ENCODE data around the gene MOGAT2. TPM values are rescaled to one million over a fixed set of nuclear protein-coding genes. Genes with fewer than 3 reads are reported as not detected.

The MOGAT2 gene
- total RNA-seq, 1 experiment from 2014 or later = 0.12 TPM

DNA sequence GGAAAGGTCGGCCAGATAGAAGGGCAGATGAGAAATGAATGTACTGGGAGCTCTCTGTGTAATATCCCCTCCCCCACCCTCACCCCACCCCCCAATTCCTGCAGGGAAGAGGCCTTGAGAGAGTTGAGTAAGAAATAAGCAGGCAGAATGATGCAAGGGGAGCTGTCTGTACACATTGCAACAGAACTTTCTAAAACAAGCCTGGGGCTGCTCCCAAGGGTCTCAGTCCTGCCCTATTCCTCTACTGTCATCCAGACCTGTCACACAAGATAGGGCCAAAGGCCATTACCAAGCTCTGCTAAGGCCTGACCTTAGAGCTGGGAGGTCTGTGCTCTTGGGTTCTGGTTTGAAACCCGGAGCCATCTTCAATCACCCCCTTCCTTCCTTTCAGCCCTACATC lies 45.2 kb downstream of the MOGAT2 start:
- ChIA-PET POLR2A (no interaction called here), RAD21 (ENCODE audit: low non-redundant PET in 1 of 2, low total read pairs in 2 of 2, uncharacterized antibody in 2 of 2, unreplicated experiment in 2 of 2) (no interaction called here), CTCF (interaction anchor here (1.2 kb wide), 1 partner anchor 57 kb away, joined by 3 read pairs; no protein-coding TSS in a partner anchor)
- BruUV-seq (replicated peaks) = no TSS peak
- Histone ChIP-seq H3K4me2 (ENCODE audit: low read length) (no peak overlapping the region), H3K9ac (ENCODE audit: low read length) (no peak overlapping the region), H4K20me1 (ENCODE audit: insufficient read depth) (no peaks in the 10 kb centered on the region), H2AFZ (ENCODE audit: low read depth, low read length, poor library complexity, severe bottlenecking) (no peak overlapping the region), H3K9me3 (ENCODE audit: control insufficient read depth in 1 of 2, insufficient read depth in 1 of 2, low read depth in 1 of 2, low read length in 2 of 2) (no peaks in the 10 kb centered on the region), H3K79me2 (ENCODE audit: insufficient read depth, low read length) (no peaks in the 10 kb centered on the region), H3K4me1 (ENCODE audit: control insufficient read depth in 1 of 2, insufficient read depth in 2 of 2, low read length in 2 of 2) (peaks cover 2% of the 10 kb centered on the region in 2 experiments; a peak in 3 of 4 replicates), H3K9me2 (ENCODE audit: insufficient read depth) (no peaks in the 10 kb centered on the region), H3K27ac (ENCODE audit: low read depth, low read length) (no peak overlapping the region), H3K27me3 (ENCODE audit: insufficient read depth, low read length) (no peaks in the 10 kb centered on the region), H3K4me3 (replicated peaks in 1 of 2; ENCODE audit: low read depth in 1 of 2, low read length in 2 of 2) (no peak overlapping the region), H3K36me3 (ENCODE audit: control insufficient read depth in 1 of 2, insufficient read depth in 2 of 2, low read length in 2 of 2) (no peaks in the 10 kb centered on the region)
- DNase-seq (ENCODE audit: low read depth, low spot score) (no peak), ATAC-seq (no peak)
- TF ChIP-seq ZBTB33 (IDR thresholded peaks at IDR 0.05; ENCODE audit: extremely low read depth, insufficient replicate concordance, low read length) (no peak), SIN3A (IDR thresholded peaks at IDR 0.05; ENCODE audit: low read depth) (no peak), POLR2AphosphoS5 (IDR thresholded peaks at IDR 0.05; ENCODE audit: low read depth, low read length) (no peak), CTCF (IDR thresholded peaks at IDR 0.05 in 2 of 3, conservative IDR thresholded peaks at IDR 0.05 in 1 of 3; ENCODE audit: borderline replicate concordance in 1 of 3, insufficient read depth in 1 of 3, low read depth in 2 of 3, low read length in 2 of 3) (no peak)
- intact Hi-C loops (cut with micrococcal nuclease) = no loop called here

- H3K9me3 ChIP-seq (ENCODE audit: control insufficient read depth in 1 of 2, insufficient read depth in 1 of 2, low read depth in 1 of 2, low read length in 2 of 2) = no peaks in the 10 kb centered on the region
- DNase-seq (ENCODE audit: low read depth, low spot score) = no peak
- no peaks in the 10 kb centered on the region for H3K36me3 ChIP-seq (ENCODE audit: control insufficient read depth in 1 of 2, insufficient read depth in 2 of 2, low read length in 2 of 2)
- CTCF ChIA-PET = no interaction called here
- intact Hi-C loops (cut with micrococcal nuclease) = no loop called here
- peaks cover 5 to 11% of the 10 kb centered on the region in 2 experiments for H3K4me1 ChIP-seq (ENCODE audit: control insufficient read depth in 1 of 2, insufficient read depth in 2 of 2, low read length in 2 of 2)
- no peaks in the 10 kb centered on the region; the same call in 1 of the 2 replicates for H3K27me3 ChIP-seq (ENCODE audit: insufficient read depth, low read length)
- RAD21 ChIA-PET (ENCODE audit: low non-redundant PET in 1 of 2, low total read pairs in 2 of 2, uncharacterized antibody in 2 of 2, unreplicated experiment in 2 of 2) = no interaction called here
- no peak overlapping the region for H3K27ac ChIP-seq (ENCODE audit: low read depth, low read length)
- H3K9ac ChIP-seq (ENCODE audit: low read length) = no peak overlapping the region
- no peaks in the 10 kb centered on the region for H3K79me2 ChIP-seq (ENCODE audit: insufficient read depth, low read length)
- POLR2A ChIA-PET = no interaction called here
- ATAC-seq = no peak
- H2AFZ ChIP-seq (ENCODE audit: low read depth, low read length, poor library complexity, severe bottlenecking) = no peak overlapping the region
- BruUV-seq (replicated peaks) = no TSS peak
- no peak overlapping the region for H3K4me2 ChIP-seq (ENCODE audit: low read length)
- no peak overlapping the region for H3K4me3 ChIP-seq (replicated peaks in 1 of 2; ENCODE audit: low read depth in 1 of 2, low read length in 2 of 2)
- no peaks in the 10 kb centered on the region for H4K20me1 ChIP-seq (ENCODE audit: insufficient read depth)
- H3K9me2 ChIP-seq (ENCODE audit: insufficient read depth) = no peaks in the 10 kb centered on the region
- TF ChIP-seq ELF1 (IDR thresholded peaks at IDR 0.05; ENCODE audit: borderline replicate concordance, low read depth) (no peak), ZFX (IDR thresholded peaks at IDR 0.05) (no peak), EZH2phosphoT487 (IDR thresholded peaks at IDR 0.05; ENCODE audit: borderline replicate concordance) (no peak), ZNF274 (IDR thresholded peaks at IDR 0.05; ENCODE audit: low read depth, low read length) (no peak), SIN3A (IDR thresholded peaks at IDR 0.05; ENCODE audit: low read depth) (no peak), JUND (IDR thresholded peaks at IDR 0.05) (no peak), POLR2A (IDR thresholded peaks at IDR 0.05; ENCODE audit: borderline replicate concordance, extremely low read depth, insufficient read depth, insufficient read length) (no peak), CEBPB (IDR thresholded peaks at IDR 0.05; ENCODE audit: low read depth) (no peak), SRF (IDR thresholded peaks at IDR 0.05; ENCODE audit: low read depth) (no peak)
- TF ChIP-seq, protein P1, sequence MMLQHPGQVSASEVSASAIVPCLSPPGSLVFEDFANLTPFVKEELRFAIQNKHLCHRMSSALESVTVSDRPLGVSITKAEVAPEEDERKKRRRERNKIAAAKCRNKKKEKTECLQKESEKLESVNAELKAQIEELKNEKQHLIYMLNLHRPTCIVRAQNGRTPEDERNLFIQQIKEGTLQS (IDR thresholded peaks at IDR 0.05) = no peak
- TF ChIP-seq, protein P2, sequence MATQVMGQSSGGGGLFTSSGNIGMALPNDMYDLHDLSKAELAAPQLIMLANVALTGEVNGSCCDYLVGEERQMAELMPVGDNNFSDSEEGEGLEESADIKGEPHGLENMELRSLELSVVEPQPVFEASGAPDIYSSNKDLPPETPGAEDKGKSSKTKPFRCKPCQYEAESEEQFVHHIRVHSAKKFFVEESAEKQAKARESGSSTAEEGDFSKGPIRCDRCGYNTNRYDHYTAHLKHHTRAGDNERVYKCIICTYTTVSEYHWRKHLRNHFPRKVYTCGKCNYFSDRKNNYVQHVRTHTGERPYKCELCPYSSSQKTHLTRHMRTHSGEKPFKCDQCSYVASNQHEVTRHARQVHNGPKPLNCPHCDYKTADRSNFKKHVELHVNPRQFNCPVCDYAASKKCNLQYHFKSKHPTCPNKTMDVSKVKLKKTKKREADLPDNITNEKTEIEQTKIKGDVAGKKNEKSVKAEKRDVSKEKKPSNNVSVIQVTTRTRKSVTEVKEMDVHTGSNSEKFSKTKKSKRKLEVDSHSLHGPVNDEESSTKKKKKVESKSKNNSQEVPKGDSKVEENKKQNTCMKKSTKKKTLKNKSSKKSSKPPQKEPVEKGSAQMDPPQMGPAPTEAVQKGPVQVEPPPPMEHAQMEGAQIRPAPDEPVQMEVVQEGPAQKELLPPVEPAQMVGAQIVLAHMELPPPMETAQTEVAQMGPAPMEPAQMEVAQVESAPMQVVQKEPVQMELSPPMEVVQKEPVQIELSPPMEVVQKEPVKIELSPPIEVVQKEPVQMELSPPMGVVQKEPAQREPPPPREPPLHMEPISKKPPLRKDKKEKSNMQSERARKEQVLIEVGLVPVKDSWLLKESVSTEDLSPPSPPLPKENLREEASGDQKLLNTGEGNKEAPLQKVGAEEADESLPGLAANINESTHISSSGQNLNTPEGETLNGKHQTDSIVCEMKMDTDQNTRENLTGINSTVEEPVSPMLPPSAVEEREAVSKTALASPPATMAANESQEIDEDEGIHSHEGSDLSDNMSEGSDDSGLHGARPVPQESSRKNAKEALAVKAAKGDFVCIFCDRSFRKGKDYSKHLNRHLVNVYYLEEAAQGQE (IDR thresholded peaks at IDR 0.05; ENCODE audit: low read depth) = no peak
Observed at GRCh38 chr11:75763846-75764245, 46.2 kb downstream of the MOGAT2 start.
